ENCODE data around the gene PWP1.

The PWP1 gene

GRCh38 chr12:107735763-107736162, 50.2 kb downstream of the PWP1 start:
- DNase-seq (ENCODE audit: low spot score): no peak

DNA sequence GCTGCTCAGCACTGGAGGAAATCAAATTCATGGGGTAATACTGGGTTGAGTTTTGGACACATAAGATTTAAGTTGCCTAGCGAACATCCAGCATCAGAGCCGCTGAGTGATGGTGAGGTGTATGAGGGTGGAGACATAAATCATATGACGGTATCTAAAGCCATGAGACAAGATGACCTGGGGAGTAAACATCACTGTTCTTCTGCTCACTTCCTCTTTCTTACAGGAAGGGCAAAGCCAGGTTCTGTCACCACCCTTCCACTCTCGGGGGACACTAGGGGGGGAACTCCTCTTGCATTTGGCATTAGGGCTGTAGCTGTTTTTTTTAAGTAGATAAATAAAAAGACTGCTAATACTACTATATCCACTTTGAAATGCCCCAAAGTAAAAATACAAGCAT, 51.3 kb downstream of the PWP1 start:
- no peak for DNase-seq (ENCODE audit: low spot score)

- peak; percentile 54 for DNase-seq (ENCODE audit: low spot score)
Measured at GRCh38 chr12:107748472-107748871, 62.9 kb downstream of the PWP1 start.

DNA sequence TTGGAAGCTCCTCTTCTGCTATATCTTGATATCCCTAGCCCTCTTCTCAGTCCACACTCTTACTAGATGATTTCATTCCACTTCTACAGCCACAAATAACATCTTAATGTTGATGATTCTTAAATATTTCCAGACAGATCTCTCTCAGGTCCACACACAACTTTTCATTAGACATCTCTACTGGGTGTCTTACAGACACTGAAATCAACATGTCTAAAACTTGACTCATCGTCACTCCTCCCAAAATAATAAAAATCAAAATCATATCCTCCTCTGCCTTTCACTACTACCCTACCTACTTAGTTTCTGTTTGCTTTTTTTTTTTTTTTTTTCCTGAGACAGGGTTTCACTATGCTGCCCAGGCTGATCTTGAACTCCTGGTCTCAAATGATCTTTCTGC, 63.5 kb downstream of the PWP1 start:
- DNase-seq (ENCODE audit: low spot score): peak; percentile 35

DNA sequence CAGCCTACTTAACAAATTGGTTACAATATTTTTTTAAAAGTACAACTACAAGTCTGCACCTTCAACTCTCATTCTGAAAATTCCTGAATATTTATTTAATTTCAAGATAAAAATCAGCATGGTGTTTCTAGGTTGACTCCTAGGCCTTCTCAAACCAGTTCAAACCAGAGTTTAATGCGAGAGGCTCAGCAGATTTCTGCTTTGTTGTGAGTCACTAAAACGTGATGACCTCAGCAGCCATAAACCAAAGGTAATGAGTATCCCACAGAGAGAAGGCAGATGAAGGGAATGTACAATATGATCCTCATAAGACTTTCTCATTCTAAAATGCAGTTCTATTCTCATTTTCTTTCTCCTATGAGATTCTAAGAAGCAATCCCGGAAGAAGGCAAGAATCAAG, 73.8 kb downstream of the PWP1 start:
- DNase-seq (ENCODE audit: low spot score): peak; percentile 73

DNA sequence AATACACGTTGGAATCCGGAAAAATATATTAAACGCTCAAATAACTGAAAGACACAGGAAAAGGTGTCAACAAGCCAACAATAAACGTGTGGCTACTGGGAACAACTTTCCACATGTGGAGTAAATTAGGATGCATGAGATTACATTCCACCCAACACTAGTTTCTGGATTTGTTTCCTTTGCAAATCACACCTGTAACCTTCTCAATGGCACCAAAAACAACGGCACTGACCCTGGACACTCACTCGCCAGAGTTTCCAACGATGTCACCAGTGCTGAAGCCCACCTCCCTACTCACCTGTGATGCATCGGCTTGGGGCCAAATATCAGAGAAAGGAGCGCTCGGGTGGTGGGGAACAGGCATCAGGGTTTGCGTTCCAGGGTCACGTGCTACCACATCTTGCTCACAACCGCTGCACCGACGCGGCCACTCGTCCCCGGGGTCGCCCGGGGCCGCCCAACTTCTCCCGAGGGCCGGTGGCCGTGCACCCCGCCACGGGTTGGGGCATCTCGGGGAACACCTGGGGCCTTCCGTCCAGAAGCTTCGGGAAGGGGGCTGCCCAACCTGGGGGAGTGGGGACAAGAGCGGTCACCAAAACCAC, 74.7 kb downstream of the PWP1 start:
- DNase-seq (ENCODE audit: low spot score): peak; percentile 17

GRCh38 chr12:107760809-107761501, 75.4 kb downstream of the PWP1 start, which contains the start of gene PRDM4:
Gene PRDM4 (minus strand): TSS chr12:107761137. CDS start chr12:107760515, 622 bp downstream.
- peak; percentile 98 for DNase-seq (ENCODE audit: low spot score)

DNA sequence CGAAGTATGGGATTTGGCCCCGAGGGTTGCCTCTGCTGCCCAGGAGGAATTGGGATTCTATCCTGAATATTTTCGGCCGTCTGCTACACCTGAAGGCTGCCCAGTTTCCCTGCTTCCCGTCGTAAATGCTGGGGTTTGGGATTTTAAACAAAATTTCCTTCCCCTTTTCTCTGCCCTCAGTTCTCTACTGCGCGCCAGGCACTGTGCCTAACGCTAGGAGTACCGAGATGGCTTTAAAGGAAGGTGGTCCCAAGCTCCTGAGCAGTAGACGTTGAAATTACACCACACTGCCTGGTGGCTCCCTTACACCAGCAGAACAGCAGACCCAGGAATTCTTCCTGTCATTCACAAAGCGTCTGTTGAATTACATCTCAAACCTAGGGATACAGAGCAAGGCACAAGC, 75.9 kb downstream of the PWP1 start:
- no peak for DNase-seq (ENCODE audit: low spot score)

All from hepatic stellate cell (primary cell).